GM19452 (cell line): ENCODE data around the gene THBS2.

ENCODE experiments used
- ATAC-seq: cut with Tn5 transposase; IDR thresholded peaks from one replicate; pipeline ENCODE4 v1.9.1; 2021; ENCODE audit not compliant: unreplicated experiment

The THBS2 gene

GRCh38 chr6:169251371-169251802, 2.3 kb downstream of the THBS2 start:
- ATAC-seq = no peak

GRCh38 chr6:169250660-169251059, 3.0 kb downstream of the THBS2 start:
- no peak for ATAC-seq

GRCh38 chr6:169249057-169249456, 4.6 kb downstream of the THBS2 start:
- no peak for ATAC-seq

- no peak for ATAC-seq
Observed at GRCh38 chr6:169248521-169248971, 5.1 kb downstream of the THBS2 start.

GRCh38 chr6:169247991-169248390, 5.7 kb downstream of the THBS2 start:
- no peak for ATAC-seq

- ATAC-seq = no peak
Observed at GRCh38 chr6:169247419-169247818, 6.2 kb downstream of the THBS2 start.

- no peak for ATAC-seq
Observed at GRCh38 chr6:169246445-169246844, 7.2 kb downstream of the THBS2 start.

- no peak for ATAC-seq
Observed at GRCh38 chr6:169244684-169245383, 8.8 kb downstream of the THBS2 start.

GRCh38 chr6:169243661-169244060, 10.0 kb downstream of the THBS2 start:
- ATAC-seq = no peak

GRCh38 chr6:169243186-169243585, 10.5 kb downstream of the THBS2 start:
- ATAC-seq = no peak

GRCh38 chr6:169241688-169242350, 11.8 kb downstream of the THBS2 start:
- ATAC-seq = no peak

- ATAC-seq = no peak
Observed at GRCh38 chr6:169240591-169241390, 12.9 kb downstream of the THBS2 start.

- ATAC-seq = no peak
Observed at GRCh38 chr6:169240125-169240524, 13.5 kb downstream of the THBS2 start.

- no peak for ATAC-seq
Observed at GRCh38 chr6:169239181-169239580, 14.5 kb downstream of the THBS2 start.

- no peak for ATAC-seq
Observed at GRCh38 chr6:169238766-169239165, 14.9 kb downstream of the THBS2 start.

GRCh38 chr6:169237496-169238134, 16.0 kb downstream of the THBS2 start:
- no peak for ATAC-seq

GRCh38 chr6:169236988-169237387, 16.7 kb downstream of the THBS2 start:
- no peak for ATAC-seq

GRCh38 chr6:169236545-169236944, 17.1 kb downstream of the THBS2 start:
- ATAC-seq = no peak

GRCh38 chr6:169235286-169235685, 18.4 kb downstream of the THBS2 start:
- ATAC-seq = no peak

- ATAC-seq = no peak
Observed at GRCh38 chr6:169234634-169235033, 19.0 kb downstream of the THBS2 start.

GRCh38 chr6:169233832-169234231, 19.8 kb downstream of the THBS2 start:
- no peak for ATAC-seq
